HepG2 (cell line): ENCODE results near the gene ETS1. TPM values are rescaled to one million over a fixed set of nuclear protein-coding genes. Genes with fewer than 3 reads are reported as not detected.

Experiments
- ATAC-seq: fragments of 200-7000 bp; cut with Tn5 transposase; 3 replicates; pipeline ENCODE4 v1.9.1; 2020; ENCODE audit warnings: mild to moderate bottlenecking, moderate library complexity
- BruUV-seq: library from RNA; stranded (reverse); fragments of 400-500 nt; replicated peaks from 2 replicates; lab custom pipeline; 2021; lab: Mats Ljungman, UMichigan
- CTCF ChIA-PET: fragments of 300-600 bp; formaldehyde crosslinking; extraction: SDS; loops from one replicate; lab custom pipeline; 2021; ENCODE audit warnings: low total read pairs, inconsistent platforms, low intra/inter-chr PET ratio; lab: Yijun Ruan, JAX
- POLR2A ChIA-PET: fragments of 350-600 bp; sonication (Branson Sonifier 250); formaldehyde crosslinking; loops from one replicate; lab custom pipeline; 2020; ENCODE audit warnings: antibody characterized with exemption, inconsistent platforms; lab: Yijun Ruan, JAX
- DNase-seq: peaks from one replicate; pipeline ENCODE4 v3.0.0-alpha.2; 2015; ENCODE audit warnings: low spot score
- FAIRE-seq: peaks from 3 replicates; lab custom pipeline; 2011; peaks lifted over from hg19 to GRCh38; lab: Jason Lieb, UNC
- H2AFZ ChIP-seq: one replicate; pipeline ENCODE4 v1.6.1; 2011; ENCODE audit warnings: low read length, inconsistent platforms
- H3K27ac ChIP-seq: fragments of 300-600 bp; 3 replicates; pipeline ENCODE4 v1.8.0; 2011; ENCODE audit warnings: mixed run types, mild to moderate bottlenecking, mixed read lengths, low read length, inconsistent platforms; ENCODE audit not compliant: insufficient read depth; ENCODE audit errors: extremely low read length
- H3K27me3 ChIP-seq, 2 experiments: fragments of 200-600 bp in 1 of 2; 2 replicates in 1 of 2; 3 replicates in 1 of 2; pipeline versions ENCODE4 v1.6.0 to v1.8.0; 2011; ENCODE audit warnings: low read length in 2 of 2, mild to moderate bottlenecking in 2 of 2, moderate library complexity in 2 of 2, inconsistent platforms in 1 of 2; ENCODE audit not compliant: insufficient read depth in 2 of 2, control insufficient read depth in 1 of 2
- H3K36me3 ChIP-seq, 2 experiments: fragments of 200-600 bp in 1 of 2; replicated peaks in 1 of 2; 2 replicates in 1 of 2; 3 replicates in 1 of 2; pipeline versions ENCODE4 v1.5.1 to v1.8.0; 2011; ENCODE audit warnings: low read length in 2 of 2, inconsistent platforms in 1 of 2; ENCODE audit not compliant: insufficient read depth in 2 of 2, control insufficient read depth in 1 of 2
- H3K4me1 ChIP-seq: 2 replicates; pipeline ENCODE4 v1.5.1; 2012; ENCODE audit warnings: low read length, inconsistent platforms; ENCODE audit not compliant: insufficient read depth
- H3K4me2 ChIP-seq: 2 replicates; pipeline ENCODE4 v1.6.0; 2011; ENCODE audit warnings: low read depth, low read length, inconsistent platforms
- H3K4me3 ChIP-seq, 3 experiments: fragments of 200-600 bp in 1 of 3; sonication (generic), shearing (Covaris generic) in 1 of 3; replicated peaks in 1 of 3; 2 replicates each; pipeline ENCODE4 v1.5.1; 2011 to 2016; ENCODE audit warnings: low read length in 3 of 3, inconsistent platforms in 2 of 3, low read depth in 2 of 3, mild to moderate bottlenecking in 2 of 3, control low read depth in 1 of 3, mixed read lengths in 1 of 3; ENCODE audit not compliant: insufficient read depth in 1 of 3
- H3K79me2 ChIP-seq: one replicate; pipeline ENCODE4 v1.6.1; 2011; ENCODE audit warnings: low read length, inconsistent platforms; ENCODE audit not compliant: insufficient read depth
- H3K9ac ChIP-seq: 2 replicates; pipeline ENCODE4 v1.6.0; 2011; ENCODE audit warnings: mild to moderate bottlenecking, low read depth, low read length, inconsistent platforms; ENCODE audit not compliant: insufficient read depth
- H3K9me3 ChIP-seq: 2 replicates; pipeline ENCODE4 v1.5.1; 2012; ENCODE audit warnings: mild to moderate bottlenecking, low read length
- H4K20me1 ChIP-seq: 2 replicates; pipeline ENCODE4 v1.6.0; 2011; ENCODE audit warnings: inconsistent platforms, mild to moderate bottlenecking, low read length, moderate library complexity; ENCODE audit not compliant: insufficient read depth
- EP300 ChIP-seq, 3 experiments: sonication (generic) in 1 of 3; formaldehyde crosslinking in 1 of 3; IDR thresholded peaks; 2 replicates each; pipeline versions ENCODE4 v1.5.1 to v1.6.1; 2011 to 2020; ENCODE audit warnings: low read depth in 2 of 3, low read length in 2 of 3, borderline replicate concordance in 1 of 3, improper control_type of control experiment in 1 of 3, mild to moderate bottlenecking in 1 of 3, missing genetic modification reagents in 1 of 3, moderate library complexity in 1 of 3
- FOSL2 ChIP-seq: sonication (generic); formaldehyde crosslinking; IDR thresholded peaks from 2 replicates; pipeline ENCODE4 v1.4.0; 2020; ENCODE audit warnings: missing genetic modification reagents
- HMG20A ChIP-seq: IDR thresholded peaks from 2 replicates; pipeline ENCODE4 v1.6.1; 2016; ENCODE audit warnings: borderline replicate concordance
- HNF4A ChIP-seq: sonication (generic); formaldehyde crosslinking; IDR thresholded peaks from 2 replicates; pipeline ENCODE4 v1.4.0; 2020; ENCODE audit warnings: missing genetic modification reagents
- MEF2D ChIP-seq: sonication (generic); formaldehyde crosslinking; IDR thresholded peaks from 2 replicates; pipeline ENCODE4 v1.5.1; 2020; ENCODE audit warnings: mild to moderate bottlenecking, missing genetic modification reagents
- RARA ChIP-seq: IDR thresholded peaks from 2 replicates; pipeline ENCODE4 v1.6.1; 2016; ENCODE audit warnings: missing genetic modification reagents, missing compliant biosample characterization
- RFXANK ChIP-seq: IDR thresholded peaks from 2 replicates; pipeline ENCODE4 v1.6.1; 2016
- SPEN ChIP-seq: sonication (generic); formaldehyde crosslinking; IDR thresholded peaks from 2 replicates; pipeline ENCODE4 v1.5.1; 2020; ENCODE audit warnings: low read depth, mild to moderate bottlenecking, missing genetic modification reagents
- TFE3 ChIP-seq: IDR thresholded peaks from 2 replicates; pipeline ENCODE4 v1.6.1; 2016
- XRCC5 ChIP-seq: fragments of 200-400 bp; formaldehyde crosslinking; optimal IDR thresholded peaks from 2 replicates; pipeline ENCODE3; 2017; ENCODE audit warnings: mild to moderate bottlenecking, low read length
- ZNF143 ChIP-seq: sonication (generic); formaldehyde crosslinking; IDR thresholded peaks from 2 replicates; pipeline ENCODE4 v1.4.0; 2020; ENCODE audit warnings: missing genetic modification reagents
- ZNF644 ChIP-seq: IDR thresholded peaks from 2 replicates; pipeline ENCODE4 v1.6.1; 2016; ENCODE audit warnings: low read depth
- ZNF746 ChIP-seq: sonication (generic); formaldehyde crosslinking; IDR thresholded peaks from 2 replicates; pipeline ENCODE4 v1.8.0; 2022; ENCODE audit warnings: mild to moderate bottlenecking, missing genetic modification reagents
- WGBS: methylation state at CpG from one replicate; pipeline ENCODE4 v1.1.6; 2017; ENCODE audit warnings: low lambda C conversion rate; 5-methylcytosine and 5-hydroxymethylcytosine counted together
- in situ Hi-C: cut with HindIII; loops from 2 replicates; pipeline ENCODE4 v1.10.0; 2017; ENCODE audit warnings: low pct_unique_long_range_greater_than_20kb; ENCODE audit not compliant: extremely low pct_ligation_motif_present
- intact Hi-C: fragments of 100-400 bp; cut with micrococcal nuclease; formaldehyde crosslinking; loops from one replicate; pipeline ENCODE4 v1.10.0; 2022; ENCODE audit not compliant: unreplicated experiment
- polyA plus RNA-seq, 8 experiments: library from polyadenylated mRNA; depleted of rRNA in 3 of 8; stranded (reverse) in 7 of 8; unstranded in 1 of 8; fragments of >200 nt; fragmentation: Illumina TruSeq in 4 of 8; extraction: Trizol in 4 of 8; gene quantifications; 2 replicates each; pipeline versions ENCODE4 v1.2.1 to v1.2.3, GENCODE V29; 2011 to 2016; ENCODE audit warnings: low read depth in 4 of 8, missing spikeins in 1 of 8, mixed read lengths in 1 of 8; ENCODE audit not compliant: insufficient read depth in 1 of 8
- total RNA-seq, 5 experiments: library from RNA; depleted of rRNA; stranded (reverse); fragments of >200 nt; fragmentation: Illumina TruSeq; extraction: Trizol; gene quantifications; 2 replicates each; pipeline ENCODE4 v1.2.3, GENCODE V29; 2016; ENCODE audit warnings: low read depth in 1 of 5

The ETS1 gene
- total and polyA plus RNA-seq, 2 of the 13 experiments (the other 11 are each of a cell fraction or from before 2014, with no cell fraction given): 0.18 to 0.34 TPM

DNA sequence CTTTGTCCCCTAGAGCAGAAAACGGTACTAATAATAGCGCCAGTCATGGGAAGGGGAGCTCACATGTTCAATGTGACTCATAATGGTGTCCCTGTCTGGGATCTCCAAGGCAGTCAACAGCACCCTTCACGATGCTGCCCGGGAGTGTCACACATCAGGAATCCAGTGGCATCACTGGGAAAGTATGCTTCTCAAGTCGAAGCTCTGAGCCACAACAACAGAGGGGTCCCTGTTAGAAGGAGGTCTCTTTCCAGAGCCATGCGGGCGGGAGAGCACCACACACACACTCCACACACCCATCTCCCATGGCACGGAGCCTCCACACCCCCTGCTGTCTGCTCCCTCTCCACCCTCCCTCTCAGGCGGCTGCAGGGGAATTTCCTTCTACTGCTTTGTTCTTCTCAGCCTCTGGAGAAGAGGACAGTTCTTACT lies 119.7 kb downstream of the ETS1 start:
- no peak overlapping the region for H3K9ac ChIP-seq
- BruUV-seq: no TSS peak
- H3K36me3 ChIP-seq: no peaks in the 10 kb centered on the region
- ATAC-seq (peak; percentile 71), FAIRE-seq (no peak), DNase-seq (peak; percentile 74)
- no peaks in the 10 kb centered on the region for H3K79me2 ChIP-seq
- H3K27me3 ChIP-seq: no peaks in the 10 kb centered on the region; a peak in 1 of 5 replicates
- TF ChIP-seq TFE3 (CRISPR knock-in tag) (peak; percentile 71), XRCC5 (peak; percentile 53), HNF4A (peak; percentile 41; the same call in 1 of the 2 replicates), RFXANK (CRISPR knock-in tag) (no peak), MEF2D (peak; percentile 80), RARA (CRISPR knock-in tag) (peak; percentile 36; the same call in 1 of the 2 replicates), HMG20A (peak; percentile 37; the same call in 1 of the 2 replicates), ZNF644 (CRISPR knock-in tag) (0 out of 2 replicates have a peak, but pooled peaks have one; percentile 21), ZNF746 (CRISPR knock-in tag) (no peak), EP300 (IDR thresholded peaks at IDR 0.05; ENCODE audit: low read depth in 2 of 2, low read length in 2 of 2) (peak in 1 of 2 experiments; percentile 43; a peak in 1 of 4 replicates), EP300 (CRISPR knock-in tag; IDR thresholded peaks at IDR 0.05; ENCODE audit: borderline replicate concordance) (peak; percentile 30; the same call in 1 of the 2 replicates), SPEN (CRISPR knock-in tag) (no peak), ZNF143 (CRISPR knock-in tag) (no peak), FOSL2 (CRISPR knock-in tag) (peak; percentile 86)
- POLR2A ChIA-PET: interaction anchor here (0.9 to 1.6 kb wide), 5 partner anchors 16 to 133 kb away, joined by 3 to 7 read pairs (median 5); no protein-coding TSS in a partner anchor
- intact Hi-C loops (loop anchor here (1.0 kb wide), 2 partner anchors 19 to 177 kb away; no protein-coding TSS in a partner anchor), in situ Hi-C loops (no loop called here)
- H4K20me1 ChIP-seq: no peaks in the 10 kb centered on the region
- CTCF ChIA-PET: no interaction called here
- H3K4me3 ChIP-seq: no peak overlapping the region
- no peaks in the 10 kb centered on the region for H3K9me3 ChIP-seq
- peak overlapping the region; percentile 28 for H3K4me2 ChIP-seq
- no peak overlapping the region for H3K27ac ChIP-seq
- no peak overlapping the region for H2AFZ ChIP-seq
- 10% methylated on average over 9 of the region's 9 CpGs for WGBS
- H3K4me1 ChIP-seq: peaks cover 18% of the 10 kb centered on the region
